NCI-H2107 (cell line): ENCODE measurements around the gene NTRK2.

Experiments used
- DNase-seq: peaks from one replicate; lab custom pipeline; 2025; lab: John Stamatoyannopoulos, UW

The NTRK2 gene

DNA sequence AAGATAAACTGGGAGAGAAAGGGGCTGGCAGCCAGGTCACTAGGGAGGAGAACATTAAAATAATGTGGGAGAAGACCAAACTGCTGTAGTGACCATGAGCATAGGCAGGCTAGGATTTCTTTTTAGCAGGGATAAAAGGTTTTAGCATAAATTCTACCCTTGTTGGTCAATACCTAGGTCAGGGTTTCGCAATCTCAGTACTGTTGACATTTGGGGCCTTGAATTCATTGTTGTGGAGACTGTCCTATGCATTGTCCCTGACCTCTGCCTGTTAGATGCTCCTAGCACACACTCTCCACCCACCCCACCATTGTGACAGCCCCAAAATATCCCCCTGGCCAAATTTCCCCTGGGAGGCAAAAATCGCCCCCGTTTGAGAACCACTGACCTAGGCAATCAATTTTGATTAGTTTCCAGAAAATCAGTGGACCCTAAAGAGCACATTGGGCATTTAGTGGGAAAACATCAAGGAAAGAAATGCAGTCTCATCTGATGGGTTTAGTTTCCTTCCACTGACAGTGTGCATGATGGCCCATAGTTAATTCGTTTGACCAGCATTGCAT lies 181.4 kb downstream of the NTRK2 start:
- DNase-seq: no peak

DNA sequence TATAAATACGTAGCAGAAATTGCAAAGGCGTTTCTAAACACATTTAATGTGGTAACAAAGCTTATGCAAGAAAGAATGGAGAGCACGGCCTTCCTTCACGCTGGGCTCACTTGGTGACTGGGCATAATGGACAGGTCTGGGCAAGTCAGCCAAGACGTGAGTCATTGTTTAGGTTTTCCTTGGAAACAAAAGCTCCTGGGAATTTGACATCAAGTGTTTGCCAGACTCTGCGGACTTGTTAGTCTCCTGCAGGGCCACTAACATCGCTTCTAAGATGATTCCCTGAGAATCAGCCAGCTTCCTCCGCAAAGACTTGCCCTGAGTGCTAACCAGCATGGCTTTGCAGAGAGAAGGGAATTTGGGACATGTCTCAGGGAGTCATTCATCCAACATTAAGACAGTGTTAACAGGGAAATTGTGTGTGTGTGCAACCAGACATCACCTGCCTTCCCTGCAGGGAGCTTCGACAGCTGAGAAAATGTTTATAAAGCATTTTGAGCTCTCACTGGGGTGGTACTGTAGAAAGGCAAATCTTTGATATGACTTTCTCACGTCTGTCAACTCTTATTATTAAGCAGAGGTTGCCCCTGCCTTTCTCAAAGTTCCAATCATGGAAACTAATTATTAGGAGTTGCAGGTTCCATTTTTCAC lies 182.5 kb downstream of the NTRK2 start:
- no peak for DNase-seq

DNA sequence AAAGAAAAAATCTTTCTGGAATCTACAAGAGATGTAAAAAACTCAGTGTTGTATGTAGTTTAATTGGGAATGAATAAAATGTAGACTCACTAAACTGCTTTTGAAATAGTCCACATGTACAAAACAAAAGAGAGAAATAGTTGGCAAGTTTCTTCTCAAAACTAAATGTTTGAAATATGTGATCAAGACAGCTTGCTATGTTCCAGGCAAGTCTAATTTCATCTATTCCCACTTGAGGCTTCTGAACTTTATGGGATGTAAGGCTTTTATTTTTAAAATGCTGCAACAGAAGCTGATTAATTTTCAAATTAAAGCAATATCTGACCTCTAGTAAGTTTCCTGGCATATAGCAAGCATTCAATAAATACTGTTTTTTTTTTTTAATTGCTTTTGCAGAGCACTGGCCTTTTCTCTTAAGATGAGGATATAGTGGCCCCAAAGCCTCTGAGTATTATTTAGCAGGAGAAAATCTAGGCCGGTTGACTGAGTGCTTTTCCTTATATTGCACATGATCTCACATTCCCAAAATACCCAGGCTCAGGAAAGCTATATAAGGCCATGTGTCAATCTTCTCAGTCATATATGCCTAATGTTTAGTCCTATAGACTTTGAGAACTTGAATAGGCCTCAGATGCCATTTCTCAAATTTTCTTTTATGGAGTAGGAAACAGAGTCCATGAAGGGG lies 183.2 kb downstream of the NTRK2 start:
- no peak for DNase-seq

DNA sequence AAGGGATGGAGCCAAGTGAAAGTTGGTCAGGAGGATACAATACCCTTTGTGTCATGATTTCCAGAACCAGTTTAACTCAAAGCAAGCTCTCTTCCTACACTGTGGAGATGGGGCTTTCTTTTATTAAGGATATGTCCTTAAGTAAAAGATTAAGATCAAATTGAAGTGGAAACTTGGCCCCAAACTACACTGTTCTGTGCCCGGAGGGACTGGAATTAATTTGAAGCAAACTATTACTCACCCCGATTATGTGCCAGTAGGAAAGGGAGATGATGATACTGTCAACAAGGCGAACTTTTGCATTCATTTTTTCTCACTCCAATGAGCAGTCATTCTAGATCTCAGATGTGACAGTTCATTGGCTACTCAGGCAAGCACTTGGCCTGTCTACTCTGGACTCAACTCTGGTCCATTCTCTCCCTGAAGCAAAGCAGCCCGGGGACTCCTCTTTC lies 186.7 kb downstream of the NTRK2 start:
- no peak for DNase-seq

DNA sequence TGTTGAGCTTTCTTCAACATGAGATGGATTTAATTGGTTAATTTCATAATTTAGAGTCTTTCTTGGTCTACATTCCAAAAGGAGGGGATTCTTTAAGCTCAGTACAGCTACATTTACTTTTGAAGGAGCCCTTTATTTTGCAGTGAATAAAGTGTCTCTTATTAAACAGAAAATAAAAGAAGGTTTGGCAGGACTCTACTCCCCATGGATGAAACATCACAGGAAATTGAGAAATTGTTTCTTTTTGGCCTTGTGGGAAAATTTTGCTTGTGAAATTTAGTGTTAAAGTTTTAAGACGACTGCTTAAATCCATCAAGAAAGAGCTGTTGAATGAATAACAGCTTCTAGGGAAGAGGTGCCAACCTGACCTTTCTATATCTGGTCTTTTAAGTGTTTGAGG lies 187.7 kb downstream of the NTRK2 start:
- no peak for DNase-seq

DNA sequence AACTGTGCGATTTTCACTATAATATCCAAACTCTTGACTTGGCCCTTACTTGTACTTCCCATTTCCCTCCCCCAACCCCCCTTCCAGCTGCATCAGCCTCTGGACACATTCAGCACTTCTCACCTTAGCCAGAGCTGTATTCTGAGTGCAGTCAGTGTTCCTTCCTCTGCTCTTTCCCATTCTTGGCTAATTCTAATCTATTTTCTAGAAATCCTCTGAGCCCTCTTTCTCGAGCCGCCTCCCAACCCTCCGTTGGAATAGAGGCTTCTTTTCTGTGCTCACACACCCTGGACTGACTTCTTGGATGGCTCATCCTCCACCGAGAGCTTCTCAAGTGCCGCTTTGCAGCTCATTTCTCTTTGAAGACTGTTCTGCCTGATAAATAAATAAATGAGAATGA lies 188.8 kb downstream of the NTRK2 start:
- DNase-seq: no peak

DNA sequence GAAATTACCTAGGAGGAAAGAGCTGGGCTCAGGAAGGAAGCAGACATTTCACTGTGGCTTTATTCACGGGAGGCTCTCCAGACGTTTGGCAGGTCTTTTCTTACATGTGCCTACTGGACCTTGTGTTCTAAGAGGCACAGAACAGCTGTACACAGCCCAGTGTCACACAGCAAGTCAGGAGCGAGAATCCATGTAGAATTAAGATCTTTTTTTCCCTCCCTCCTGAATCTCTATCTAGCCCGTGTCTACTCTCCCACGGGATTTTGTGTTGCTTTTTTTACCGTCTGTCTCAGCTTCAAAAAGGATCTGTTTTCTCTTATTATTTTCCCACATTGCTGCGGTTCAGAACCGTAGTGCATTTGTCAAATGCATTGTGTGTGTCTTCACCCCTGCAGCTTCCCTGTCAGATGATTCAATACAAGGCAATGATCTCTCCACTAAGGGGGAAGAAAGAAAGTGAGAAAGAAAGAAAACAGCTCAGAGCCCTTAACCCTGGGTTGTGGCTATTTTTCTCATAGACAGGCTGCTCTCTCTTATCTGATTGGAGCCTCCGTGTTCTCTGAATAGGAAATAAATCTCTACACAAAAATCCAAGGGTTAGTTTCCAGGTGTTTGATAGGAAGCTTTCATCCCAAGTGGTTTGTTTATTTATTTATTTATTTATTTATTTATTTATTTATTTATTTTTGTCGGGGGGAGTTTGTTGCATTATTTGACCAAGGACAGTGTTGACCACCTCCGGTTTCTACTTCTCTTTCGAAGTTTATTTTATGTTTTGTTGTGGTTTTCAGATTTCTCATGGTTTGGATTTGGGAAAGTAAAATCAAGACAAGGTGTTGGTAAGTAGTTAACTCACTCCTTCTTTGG lies 191.0 kb downstream of the NTRK2 start:
- no peak for DNase-seq

DNA sequence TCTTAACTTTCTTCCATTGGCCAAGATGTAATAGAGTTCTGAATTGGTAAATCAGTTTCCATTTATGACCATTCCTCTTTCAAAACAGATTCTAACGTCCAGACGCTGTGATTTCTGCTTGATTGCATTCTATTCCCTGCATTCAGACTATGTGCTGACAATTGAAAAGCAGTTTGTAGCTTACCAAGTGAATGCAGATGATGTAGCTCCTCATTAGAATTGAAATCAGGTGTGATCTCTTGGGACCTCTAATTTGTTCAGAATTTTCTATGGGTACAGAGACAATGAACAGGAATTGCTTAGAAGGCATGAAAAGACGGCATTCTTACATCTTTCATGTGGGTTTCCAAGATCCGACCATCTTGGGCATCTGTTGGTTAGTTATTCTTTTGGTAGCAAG lies 191.9 kb downstream of the NTRK2 start:
- DNase-seq: no peak

DNA sequence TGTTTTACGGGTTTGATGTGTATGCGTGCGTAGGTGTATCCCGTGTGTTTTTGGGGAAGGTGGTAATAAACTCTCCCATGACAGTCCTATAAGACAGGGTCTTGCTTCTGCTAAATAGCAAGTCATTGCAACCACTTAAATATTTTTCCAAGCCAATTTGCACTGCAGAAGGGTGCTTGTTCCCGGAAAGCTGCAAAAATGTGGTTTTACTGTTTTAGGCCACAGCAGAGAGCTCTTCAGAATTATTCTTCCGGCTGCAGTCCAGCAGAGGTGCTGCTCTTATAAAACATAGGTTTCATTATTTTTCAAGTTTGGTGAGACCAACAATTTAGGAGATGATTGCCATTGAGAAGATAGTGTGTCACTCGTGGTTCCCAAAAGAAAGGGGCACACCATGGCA lies 192.8 kb downstream of the NTRK2 start:
- no peak for DNase-seq

DNA sequence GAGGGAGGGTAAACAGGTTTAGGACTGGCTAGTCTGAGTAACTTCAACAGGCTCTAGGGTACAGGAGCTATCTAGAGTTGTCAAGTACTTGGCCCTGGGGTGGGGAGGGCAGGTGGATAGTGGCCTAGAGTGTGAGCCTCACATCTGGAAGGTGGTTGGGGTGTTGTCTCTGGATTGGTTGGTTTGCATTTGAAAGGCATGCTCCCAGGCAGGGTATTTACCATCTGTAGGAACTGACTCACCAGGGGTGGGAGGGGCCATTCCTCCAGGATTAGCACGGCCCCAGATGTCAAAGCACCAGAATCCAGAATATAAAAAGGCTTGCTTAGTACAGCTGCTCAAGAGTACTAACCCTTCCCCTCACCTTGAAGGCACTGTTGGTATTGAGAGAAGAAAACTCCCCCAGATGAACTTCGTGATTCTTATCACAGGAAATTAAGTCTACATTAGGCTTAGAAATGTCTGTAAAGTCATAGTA lies 193.3 kb downstream of the NTRK2 start:
- DNase-seq: no peak

DNA sequence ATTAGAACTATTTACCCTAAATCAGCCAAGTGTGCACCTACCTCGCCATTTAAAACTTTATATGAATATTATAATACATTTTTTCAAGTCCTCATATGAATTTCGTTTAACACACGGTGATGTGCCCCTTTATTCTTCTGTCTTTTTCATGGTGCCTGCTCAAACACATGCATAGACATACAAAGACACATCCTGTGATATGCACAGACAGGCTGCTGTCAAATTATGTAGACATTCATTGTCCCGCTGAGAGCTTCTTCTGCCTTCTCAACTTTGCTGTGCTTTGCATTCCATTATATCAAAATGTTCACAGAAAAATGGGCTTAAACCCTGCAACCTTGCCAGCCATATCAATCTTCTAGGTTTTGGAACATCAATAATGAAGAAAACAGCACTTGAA lies 193.8 kb downstream of the NTRK2 start:
- DNase-seq: no peak

DNA sequence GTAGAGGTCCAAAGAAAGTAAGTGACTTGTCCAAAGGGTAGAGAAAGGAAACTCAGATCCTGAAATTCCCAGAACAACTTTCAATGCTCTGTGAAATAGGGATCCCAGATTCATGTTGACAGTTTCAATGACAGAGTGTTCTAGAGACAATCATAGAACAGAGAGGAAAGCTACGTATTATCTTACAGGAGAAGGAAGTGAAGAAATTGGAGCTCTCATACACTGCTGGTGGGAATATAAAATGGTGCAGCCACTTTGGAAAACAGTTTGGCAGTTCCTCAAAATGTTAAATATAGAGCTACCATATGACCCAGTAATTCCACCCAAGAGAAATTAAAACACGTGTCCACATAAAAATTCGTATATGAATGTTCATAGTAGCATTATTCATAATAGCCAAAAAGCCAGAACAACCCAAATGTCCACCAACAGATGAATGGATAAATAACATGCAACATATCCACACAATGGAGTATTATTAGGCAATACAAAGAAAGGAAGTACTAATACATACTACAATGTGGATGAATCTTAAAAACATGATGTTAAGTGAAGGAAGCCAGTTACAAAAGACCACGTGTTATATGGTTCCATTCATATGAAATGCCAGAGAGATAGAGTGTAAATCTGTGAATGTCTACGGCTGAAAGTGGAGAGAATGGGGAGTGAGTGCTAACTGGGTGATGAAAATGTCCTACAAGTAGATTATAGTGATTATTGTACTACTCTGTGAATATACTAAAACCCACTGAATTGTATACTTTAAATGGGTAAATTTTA lies 197.1 kb downstream of the NTRK2 start:
- no peak for DNase-seq

DNA sequence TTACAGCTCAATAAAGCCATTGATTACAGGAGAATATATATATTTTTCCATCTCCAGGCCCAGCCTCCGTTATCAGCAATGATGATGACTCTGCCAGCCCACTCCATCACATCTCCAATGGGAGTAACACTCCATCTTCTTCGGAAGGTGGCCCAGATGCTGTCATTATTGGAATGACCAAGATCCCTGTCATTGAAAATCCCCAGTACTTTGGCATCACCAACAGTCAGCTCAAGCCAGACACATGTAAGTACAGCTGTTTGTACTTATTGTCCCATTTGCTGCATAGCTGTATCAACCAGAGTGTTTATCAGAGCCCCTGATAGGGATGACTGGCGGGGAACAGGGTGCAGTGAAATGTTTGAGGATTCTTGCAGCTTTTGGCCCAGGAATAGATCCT lies 197.7 kb downstream of the NTRK2 start:
- DNase-seq: no peak

DNA sequence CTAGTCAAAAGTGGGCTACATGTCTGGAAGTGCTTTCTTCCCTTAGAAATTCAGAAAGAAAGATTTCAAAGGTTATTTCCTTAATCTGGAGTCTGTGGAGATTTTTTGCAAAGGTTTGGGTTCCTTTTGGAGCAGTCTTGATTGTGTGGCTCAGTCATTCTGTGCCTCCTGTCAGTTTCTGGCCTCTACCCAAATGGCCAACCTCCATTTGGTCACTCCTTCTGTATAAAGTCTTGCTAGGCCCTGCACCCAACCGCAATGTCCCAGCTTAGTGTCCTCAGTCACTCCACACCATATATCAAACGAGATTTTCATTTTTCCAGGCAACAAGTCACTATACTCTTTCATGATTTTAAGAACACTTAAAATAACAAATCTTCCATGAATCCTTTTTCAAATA lies 199.6 kb downstream of the NTRK2 start:
- no peak for DNase-seq

DNA sequence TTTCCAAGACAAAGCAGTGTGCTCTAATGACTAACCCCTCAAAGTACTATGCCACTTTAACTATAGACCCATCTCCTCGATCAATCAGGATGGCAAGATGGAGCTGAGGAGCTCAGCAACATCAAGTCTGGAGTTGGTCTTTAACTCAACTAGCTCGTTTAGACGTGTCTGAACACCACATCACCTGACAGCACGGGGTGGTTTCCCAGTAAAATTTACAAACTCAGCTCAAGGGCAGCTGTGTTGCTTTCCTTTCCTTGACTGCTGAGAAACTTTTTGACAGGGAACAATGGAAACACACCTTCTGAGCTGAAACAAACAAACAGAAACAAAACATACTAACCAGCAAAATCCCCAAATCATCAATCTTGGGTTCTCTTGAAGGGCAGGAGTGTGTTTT lies 202.5 kb downstream of the NTRK2 start:
- DNase-seq: no peak

DNA sequence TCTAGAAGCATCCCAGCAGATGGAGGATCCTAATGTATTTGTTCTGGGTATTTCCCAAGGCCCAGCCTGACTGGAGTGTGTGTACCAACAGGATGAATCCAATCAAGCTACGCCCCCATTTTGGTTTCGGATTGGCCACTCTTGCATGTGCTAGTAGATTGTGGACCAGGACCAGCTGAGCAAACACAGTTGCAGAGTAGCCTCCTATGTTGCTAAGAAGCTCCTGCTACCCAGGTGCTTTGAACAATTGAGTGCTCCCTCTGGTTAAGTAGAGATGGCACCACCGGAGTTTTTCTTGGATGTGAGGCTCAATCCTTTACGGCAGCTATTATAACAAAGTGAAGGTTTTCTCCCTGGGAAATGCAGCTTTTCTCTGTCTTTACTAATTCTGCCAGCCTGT lies 204.5 kb downstream of the NTRK2 start:
- no peak for DNase-seq

DNA sequence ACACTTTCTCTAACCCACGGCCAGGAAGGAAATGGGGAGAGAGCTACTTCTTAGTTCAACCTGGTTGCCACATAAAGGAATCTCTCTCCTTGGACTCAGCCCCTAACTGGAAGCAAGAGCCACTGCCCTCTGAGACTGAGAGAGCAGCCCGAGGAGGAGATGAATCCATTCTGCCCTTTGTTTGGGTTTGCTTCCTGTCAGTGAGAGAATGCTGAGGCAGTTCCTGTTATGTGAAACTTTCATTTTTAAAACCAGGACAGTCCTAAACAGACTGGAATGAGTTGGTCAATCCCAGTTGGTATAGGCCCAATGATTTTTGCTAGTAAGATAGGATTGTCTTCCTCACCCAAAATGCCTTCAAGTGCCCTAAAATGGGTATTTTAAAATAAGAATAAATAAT lies 205.1 kb downstream of the NTRK2 start:
- DNase-seq: no peak

DNA sequence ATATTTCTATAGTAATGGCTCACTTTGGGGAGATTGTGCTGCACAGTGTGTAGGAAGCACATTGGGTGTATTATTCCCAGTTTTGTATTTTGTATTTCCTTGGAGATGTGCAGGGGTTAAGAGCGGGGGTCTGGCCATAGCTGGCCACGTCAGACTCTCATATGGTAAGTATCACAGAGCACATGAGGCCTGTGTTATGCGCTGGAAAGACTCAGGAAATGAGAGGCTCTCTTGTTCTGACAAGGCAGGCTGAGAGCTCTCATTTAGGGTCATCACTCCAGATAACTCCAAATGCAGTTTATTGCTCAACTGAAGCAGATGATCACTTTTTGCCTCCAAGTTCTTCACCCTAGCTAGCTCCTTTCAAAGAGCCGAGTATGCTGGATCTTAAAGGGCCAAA lies 205.7 kb downstream of the NTRK2 start:
- no peak for DNase-seq

DNA sequence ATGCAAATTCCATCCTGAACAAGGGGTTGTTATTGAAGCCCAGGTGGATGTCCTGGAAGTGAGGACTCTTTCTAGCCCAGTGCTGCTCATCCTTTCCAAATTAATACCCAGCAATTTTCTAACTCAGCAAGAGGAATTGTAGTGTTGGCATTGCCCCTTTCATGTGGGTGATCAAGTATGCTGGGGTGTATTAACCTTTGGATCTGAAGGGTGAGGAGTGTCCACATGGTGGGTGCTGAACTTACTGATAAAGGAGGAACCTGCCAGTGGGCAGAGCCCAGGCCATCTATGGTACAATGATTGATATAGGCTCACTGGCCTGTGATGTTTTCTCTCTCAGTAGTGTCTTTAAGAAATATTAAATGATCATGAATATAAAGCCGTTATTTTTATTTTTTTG lies 210.1 kb downstream of the NTRK2 start:
- DNase-seq: no peak

DNA sequence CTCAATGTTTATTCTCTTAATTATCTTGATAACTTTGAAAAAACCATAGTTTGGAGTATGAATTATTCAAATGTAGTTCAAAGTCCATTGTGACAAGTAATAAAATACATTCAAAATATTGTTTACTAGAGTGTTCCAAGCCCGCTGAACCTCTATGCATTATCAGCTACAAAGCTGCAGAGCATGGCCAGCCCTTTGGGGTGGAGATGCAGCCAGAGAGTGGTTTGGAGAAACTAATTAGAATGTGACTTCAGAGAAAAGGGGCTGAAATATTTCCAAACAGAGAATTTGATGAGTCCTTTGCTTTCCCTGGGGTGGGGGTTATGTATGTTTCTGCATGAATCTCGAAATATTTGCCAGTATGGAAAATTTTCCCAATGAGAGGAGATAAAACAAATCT lies 211.3 kb downstream of the NTRK2 start:
- DNase-seq: no peak

DNA sequence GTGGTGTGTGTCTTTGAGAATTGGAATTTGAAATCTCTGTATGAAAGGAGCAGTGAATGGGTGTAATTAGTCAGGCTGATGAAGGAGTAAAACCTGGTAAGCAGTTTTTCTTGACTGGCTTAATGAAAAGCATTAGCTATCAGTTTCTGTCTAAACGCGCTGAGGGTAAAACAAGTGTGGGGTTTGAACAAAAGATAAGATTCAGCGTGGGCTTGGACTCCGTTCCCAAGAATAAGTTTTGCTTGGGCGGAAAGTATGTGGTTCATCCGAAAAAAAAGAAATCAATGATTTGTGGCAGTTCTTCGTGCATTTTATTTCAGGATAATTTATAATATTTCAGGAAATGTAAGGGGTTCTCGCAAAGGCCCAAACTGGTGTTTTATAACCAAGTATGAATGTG lies 217.3 kb downstream of the NTRK2 start:
- DNase-seq: no peak

DNA sequence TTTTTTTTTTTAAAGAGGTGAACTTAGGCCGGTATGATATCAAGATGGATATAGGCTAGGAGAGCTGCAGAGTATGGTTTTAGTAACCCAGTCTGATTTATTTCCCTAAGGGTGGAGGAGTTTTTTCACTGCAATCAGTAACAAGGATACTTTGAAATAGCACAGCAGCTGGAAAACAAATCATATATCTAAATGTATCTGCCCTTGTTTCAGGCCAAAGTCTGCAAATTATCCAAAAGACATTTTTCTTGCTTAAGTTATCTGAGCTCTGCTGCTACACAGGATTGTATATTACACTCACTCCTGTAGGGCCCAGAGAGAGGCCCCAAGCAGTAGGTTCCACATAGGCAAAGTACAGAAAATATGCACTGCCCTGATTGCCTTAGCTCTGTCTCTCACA lies 222.4 kb downstream of the NTRK2 start:
- no peak for DNase-seq
